HT-29 (cell line): ENCODE measurements around the gene POLR2A. TPM values are rescaled to one million over a fixed set of nuclear protein-coding genes. Genes with fewer than 3 reads are reported as not detected.

Experiments
- small RNA-seq: library from RNA; depleted of rRNA; stranded (forward); fragments of <200 nt; gene quantifications from one replicate; pipeline ENCODE3, GENCODE V24; 2014
- total RNA-seq: library from RNA; depleted of rRNA; stranded (reverse); fragments of >200 nt; shearing (Covaris generic); gene quantifications from 2 replicates; pipeline ENCODE4 v1.2.3, GENCODE V29; 2014; rRNA removed

Gene POLR2A
- total RNA-seq, 1 experiment from 2014 or later = 58.6 TPM

Small RNAs within 50 kb of the gene (small RNA-seq; reads per million reads assigned to genes)
- not detected for gene RF00019

Other genes starting within 250 kb of the POLR2A start
- gene DVL2, start 249.8 kb upstream of the POLR2A start, total RNA-seq = 42.6 and 48.6 TPM in 2 replicates
- gene PHF23, start 244.9 kb upstream of the POLR2A start, total RNA-seq = 29.3 and 31.7 TPM in 2 replicates
- 72.3 and 84.0 TPM in 2 replicates for gene GABARAP, start 241.9 kb upstream of the POLR2A start, total RNA-seq
- gene CTDNEP1, start 232.6 kb upstream of the POLR2A start, total RNA-seq = 32.8 and 51.4 TPM in 2 replicates
- gene ELP5, start 232.2 kb upstream of the POLR2A start, total RNA-seq = 46.5 and 46.7 TPM in 2 replicates
- gene CLDN7, start 221.9 kb upstream of the POLR2A start, total RNA-seq = 383 and 429 TPM in 2 replicates
- gene SLC2A4, start 202.6 kb upstream of the POLR2A start, total RNA-seq = 0.26 and 0.38 TPM in 2 replicates
- gene YBX2, start 189.7 kb upstream of the POLR2A start, total RNA-seq = 16.3 and 19.4 TPM in 2 replicates
- 915 and 962 TPM in 2 replicates for gene EIF5A, start 176.7 kb upstream of the POLR2A start, total RNA-seq
- gene GPS2, start 169.0 kb upstream of the POLR2A start, total RNA-seq = 45.7 and 49.0 TPM in 2 replicates
- gene NEURL4, start 155.0 kb upstream of the POLR2A start, total RNA-seq = 18.0 and 21.1 TPM in 2 replicates
- 0.08 TPM in 1 of 2 replicates, not detected in the other for gene ACAP1, start 147.8 kb upstream of the POLR2A start, total RNA-seq
- gene KCTD11, start 132.2 kb upstream of the POLR2A start, total RNA-seq = 5.0 and 6.2 TPM in 2 replicates
- gene TMEM95, start 129.2 kb upstream of the POLR2A start, total RNA-seq = not detected in 2 replicates
- gene TNK1, start 103.3 kb upstream of the POLR2A start, total RNA-seq = 4.8 and 9.4 TPM in 2 replicates
- gene PLSCR3, start 89.8 kb upstream of the POLR2A start, total RNA-seq = 28.5 and 32.4 TPM in 2 replicates
- 84.6 and 111 TPM in 2 replicates for gene TMEM256, start 80.3 kb upstream of the POLR2A start, total RNA-seq
- 2.2 and 2.7 TPM in 2 replicates for gene NLGN2, start 76.5 kb upstream of the POLR2A start, total RNA-seq
- not detected in 2 replicates for gene SPEM1, start 64.0 kb upstream of the POLR2A start, total RNA-seq
- not detected in 2 replicates for gene SPEM2, start 58.8 kb upstream of the POLR2A start, total RNA-seq
- not detected in 2 replicates for gene SPEM3, start 55.5 kb upstream of the POLR2A start, total RNA-seq
- 11.7 and 19.4 TPM in 2 replicates for gene TMEM102, start 48.9 kb upstream of the POLR2A start, total RNA-seq
- gene FGF11, start 44.9 kb upstream of the POLR2A start, total RNA-seq = 0.46 and 0.52 TPM in 2 replicates
- 0.83 and 1.6 TPM in 2 replicates for gene CHRNB1, start 39.3 kb upstream of the POLR2A start, total RNA-seq
- 8.4 and 10.0 TPM in 2 replicates for gene ZBTB4, start 4.7 kb upstream of the POLR2A start, total RNA-seq
- gene SLC35G6, start 2.9 kb upstream of the POLR2A start, total RNA-seq = 0.28 TPM in 1 of 2 replicates, not detected in the other
- gene TNFSF12, start 64.7 kb downstream of the POLR2A start, total RNA-seq = not detected in 2 replicates
- 15.6 and 19.1 TPM in 2 replicates for gene TNFSF13, start 74.4 kb downstream of the POLR2A start, total RNA-seq
- gene SENP3, start 77.6 kb downstream of the POLR2A start, total RNA-seq = 73.2 and 74.3 TPM in 2 replicates
- gene CD68, start 95.3 kb downstream of the POLR2A start, total RNA-seq = 4.0 and 6.6 TPM in 2 replicates
- 79.8 and 81.4 TPM in 2 replicates for gene MPDU1, start 99.5 kb downstream of the POLR2A start, total RNA-seq
- gene SOX15, start 105.7 kb downstream of the POLR2A start, total RNA-seq = 0.70 TPM in 1 of 2 replicates, not detected in the other
- 23.8 and 30.3 TPM in 2 replicates for gene FXR2, start 130.5 kb downstream of the POLR2A start, total RNA-seq
- gene SAT2, start 143.5 kb downstream of the POLR2A start, total RNA-seq = 3.2 and 5.4 TPM in 2 replicates
- gene SHBG, start 145.8 kb downstream of the POLR2A start, total RNA-seq = 0.13 TPM in 1 of 2 replicates, not detected in the other
- not detected in 2 replicates for gene ATP1B2, start 166.6 kb downstream of the POLR2A start, total RNA-seq
- 57.1 and 61.0 TPM in 2 replicates for gene TP53, start 203.1 kb downstream of the POLR2A start, total RNA-seq
- 18.5 and 23.0 TPM in 2 replicates for gene WRAP53, start 204.1 kb downstream of the POLR2A start, total RNA-seq
- gene EFNB3, start 220.8 kb downstream of the POLR2A start, total RNA-seq = not detected in 2 replicates
- 0.21 TPM in 1 of 2 replicates, not detected in the other for gene DNAH2, start 233.4 kb downstream of the POLR2A start, total RNA-seq